ENCODE measurements around the gene KRT27. TPM values are rescaled to one million over a fixed set of nuclear protein-coding genes. Genes with fewer than 3 reads are reported as not detected.

Gene KRT27
- total and polyA plus RNA-seq, 12 donors = 0.34 to 0.56 TPM; not detected in 10

GRCh38 chr17:40765657-40766056 lies 16.7 kb downstream of the KRT27 start:
- intact Hi-C loops (cut with DNase I) = no loop called here
- DNase-seq = no peak
- Histone ChIP-seq H3K27me3 (no peaks in the 10 kb centered on the region), H3K27ac (no peak overlapping the region), H3K4me3 (no peak overlapping the region), H3K36me3 (replicated peaks in 1 of 2) (no peaks in the 10 kb centered on the region), H3K9me3 (replicated peaks in 1 of 3) (peaks cover 0 to 7% (median 0%) of the 10 kb centered on the region in 3 donors), H3K4me1 (replicated peaks in 1 of 2) (no peaks in the 10 kb centered on the region)
- WGBS, 4 donors = 67 to 81% (median 76%) methylated on average over 2 of the region's 2 CpGs
- TF ChIP-seq POLR2A (IDR thresholded peaks at IDR 0.05) (no peak), CTCF (IDR thresholded peaks at IDR 0.05) (no peak)

GRCh38 chr17:40763752-40764151 lies 18.6 kb downstream of the KRT27 start:
- 56 to 77% (median 62%) methylated on average over 1 of the region's 1 CpG for WGBS, 4 donors

GRCh38 chr17:40760105-40761016 lies 22.0 kb downstream of the KRT27 start:
- intact Hi-C loops (cut with DNase I) = no loop called here
- H3K27me3 ChIP-seq = peaks cover 7% of the 10 kb centered on the region
- 15 to 33% (median 16%) methylated on average over 1 of the region's 1 CpG for WGBS, 4 donors
- no peak for DNase-seq
- TF ChIP-seq CTCF (IDR thresholded peaks at IDR 0.05) (no peak), POLR2A (IDR thresholded peaks at IDR 0.05) (no peak)
- no peak overlapping the region for H3K27ac ChIP-seq
- H3K9me3 ChIP-seq (replicated peaks in 1 of 3) = peaks cover 0 to 17% (median 0%) of the 10 kb centered on the region in 3 donors
- no peaks in the 10 kb centered on the region for H3K36me3 ChIP-seq (replicated peaks in 1 of 2)
- no peak overlapping the region for H3K4me3 ChIP-seq
- H3K4me1 ChIP-seq (replicated peaks in 1 of 2) = no peaks in the 10 kb centered on the region

More at GRCh38 chr17:40763752-40764151, 18.6 kb downstream of the KRT27 start:
- H3K4me3 ChIP-seq = no peak overlapping the region
- H3K36me3 ChIP-seq (replicated peaks in 1 of 2) = no peaks in the 10 kb centered on the region
- TF ChIP-seq CTCF (IDR thresholded peaks at IDR 0.05) (no peak), POLR2A (IDR thresholded peaks at IDR 0.05) (no peak)
- DNase-seq = no peak
- no peaks in the 10 kb centered on the region for H3K4me1 ChIP-seq (replicated peaks in 1 of 2)
- no peak overlapping the region for H3K27ac ChIP-seq
- peaks cover 0 to 17% (median 0%) of the 10 kb centered on the region in 3 donors for H3K9me3 ChIP-seq (replicated peaks in 1 of 3)
- H3K27me3 ChIP-seq = peaks cover 7% of the 10 kb centered on the region
- intact Hi-C loops (cut with DNase I) = no loop called here

GRCh38 chr17:40755231-40755630 lies 27.1 kb downstream of the KRT27 start, which contains the start of gene KRT25:
KRT25 (minus strand) TSS chr17:40755331; CDS start chr17:40755271, 60 bp downstream.
- H3K4me1 ChIP-seq (replicated peaks in 1 of 2) = no peaks in the 10 kb centered on the region
- no peak within 1 kb of the TSS for H3K4me3 ChIP-seq
- H3K27me3 ChIP-seq = peaks cover 11% of the 10 kb centered on the region
- no peaks in the 10 kb centered on the region for H3K36me3 ChIP-seq (replicated peaks in 1 of 2)
- no peak for DNase-seq
- no peak for TF ChIP-seq CTCF (IDR thresholded peaks at IDR 0.05)
- TF ChIP-seq POLR2A (IDR thresholded peaks at IDR 0.05) = no peak
- 58 to 67% (median 63%) methylated on average over 4 of the region's 4 CpGs for WGBS, 4 donors
- peaks cover 0 to 6% (median 0%) of the 10 kb centered on the region in 3 donors for H3K9me3 ChIP-seq (replicated peaks in 1 of 3)
- intact Hi-C loops (cut with DNase I) = no loop called here
- no peak within 1 kb of the TSS for H3K27ac ChIP-seq

Measured in adrenal gland (tissue), 12 donors.